ENCODE data around the gene ZCCHC10. TPM values are rescaled to one million over a fixed set of nuclear protein-coding genes. Genes with fewer than 3 reads are reported as not detected.

Gene ZCCHC10
- total RNA-seq, 1 donor from 2014 or later: 8.2 TPM

DNA sequence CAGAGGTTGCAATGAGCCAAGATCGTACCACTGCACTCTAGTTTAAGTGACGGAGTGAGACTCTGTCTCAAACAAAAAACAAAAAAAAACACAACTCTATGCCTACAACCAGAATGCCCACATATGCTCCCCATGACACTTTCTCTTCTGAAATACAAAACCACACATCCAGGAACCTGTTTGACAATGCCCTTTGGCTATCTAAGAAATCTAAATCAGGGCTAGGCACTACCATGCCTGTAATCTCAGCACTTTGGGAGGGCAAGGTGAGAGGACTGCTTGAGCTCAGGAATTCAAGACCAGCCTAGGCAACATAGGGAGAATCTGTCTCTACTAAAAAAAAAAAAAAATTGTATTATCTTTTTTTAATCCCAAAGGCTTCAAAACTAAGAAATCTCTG is 73.5 kb downstream of the ZCCHC10 start:
- no peak overlapping the region for H3K4me3 ChIP-seq (ENCODE audit: low read depth, low read length)
- peaks cover 15% of the 10 kb centered on the region for H3K36me3 ChIP-seq (ENCODE audit: control insufficient read depth, insufficient read depth, low read length)
- no peak for TF ChIP-seq CTCF (IDR thresholded peaks at IDR 0.05; ENCODE audit: insufficient read depth, low read length, severe bottlenecking)
- DNase-seq (ENCODE audit: low read depth) (no peak), FAIRE-seq (no peak)
- no peaks in the 10 kb centered on the region for H3K27me3 ChIP-seq (ENCODE audit: control insufficient read depth, insufficient read depth, low read length)

DNA sequence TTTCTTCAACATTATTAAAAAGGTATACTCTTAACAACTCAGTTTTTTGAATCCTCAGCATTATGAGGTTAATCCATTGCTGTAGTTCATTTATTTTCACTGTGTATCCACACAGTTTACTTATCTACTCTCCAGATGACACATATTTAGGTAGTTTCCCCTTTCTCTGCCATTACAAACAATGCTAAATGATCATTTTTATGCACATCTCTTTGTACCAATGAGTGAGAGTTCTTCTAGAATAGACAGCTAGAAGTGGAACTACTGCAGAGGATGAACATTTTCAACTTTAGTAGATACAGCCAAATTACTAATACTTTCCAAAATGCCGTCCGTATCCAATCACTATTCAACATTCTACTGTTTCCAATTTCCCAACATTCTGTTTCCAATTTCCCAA is 74.5 kb downstream of the ZCCHC10 start:
- H3K36me3 ChIP-seq (ENCODE audit: control insufficient read depth, insufficient read depth, low read length): peaks cover 13% of the 10 kb centered on the region
- no peak overlapping the region for H3K4me3 ChIP-seq (ENCODE audit: low read depth, low read length)
- DNase-seq (ENCODE audit: low read depth) (no peak), FAIRE-seq (no peak)
- no peaks in the 10 kb centered on the region for H3K27me3 ChIP-seq (ENCODE audit: control insufficient read depth, insufficient read depth, low read length)
- TF ChIP-seq CTCF (IDR thresholded peaks at IDR 0.05; ENCODE audit: insufficient read depth, low read length, severe bottlenecking): no peak

DNA sequence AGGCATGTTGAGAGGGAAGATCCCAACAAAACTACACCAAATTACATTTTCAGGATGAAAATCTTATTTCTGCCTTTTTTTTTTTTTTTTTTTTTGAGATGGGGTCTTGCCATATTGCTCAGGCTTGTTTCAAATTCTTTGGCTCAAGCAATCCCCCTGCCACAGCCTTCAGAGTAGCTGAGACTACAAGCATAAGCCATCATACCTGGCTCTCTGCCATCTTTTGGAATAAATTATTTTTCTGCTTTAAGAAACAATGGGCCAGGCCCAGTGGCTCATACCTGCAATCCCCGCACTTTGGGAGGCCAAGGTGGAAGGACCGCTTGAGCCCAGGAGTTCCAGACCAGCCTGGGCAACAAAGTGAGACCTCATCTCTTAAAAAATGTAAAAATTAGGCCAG is 77.2 kb downstream of the ZCCHC10 start:
- DNase-seq (ENCODE audit: low read depth) (no peak), FAIRE-seq (no peak)
- no peak for TF ChIP-seq CTCF (IDR thresholded peaks at IDR 0.05; ENCODE audit: insufficient read depth, low read length, severe bottlenecking)
- Histone ChIP-seq H3K27me3 (ENCODE audit: control insufficient read depth, insufficient read depth, low read length) (no peaks in the 10 kb centered on the region), H3K36me3 (ENCODE audit: control insufficient read depth, insufficient read depth, low read length) (peaks cover 4% of the 10 kb centered on the region), H3K4me3 (ENCODE audit: low read depth, low read length) (no peak overlapping the region)

- peaks cover under 1% of the 10 kb centered on the region for H3K36me3 ChIP-seq (ENCODE audit: control insufficient read depth, insufficient read depth, low read length)
- DNase-seq (ENCODE audit: low read depth) (no peak), FAIRE-seq (no peak)
- H3K4me3 ChIP-seq (ENCODE audit: low read depth, low read length): no peak overlapping the region
- H3K27me3 ChIP-seq (ENCODE audit: control insufficient read depth, insufficient read depth, low read length): no peaks in the 10 kb centered on the region
- no peak for TF ChIP-seq CTCF (IDR thresholded peaks at IDR 0.05; ENCODE audit: insufficient read depth, low read length, severe bottlenecking)
Observed at GRCh38 chr5:132947671-132948070, 78.7 kb downstream of the ZCCHC10 start.

Other genes with a start within 250 kb of the ZCCHC10 start
- gene SEPTIN8, start 249.3 kb downstream of the ZCCHC10 start, total RNA-seq: 22.6 and 27.4 TPM in 2 replicates
- not detected in 2 replicates for gene SOWAHA, start 213.2 kb downstream of the ZCCHC10 start, total RNA-seq
- 0.79 and 1.4 TPM in 2 replicates for gene SHROOM1, start 195.9 kb downstream of the ZCCHC10 start, total RNA-seq
- under 0.01 and 0.26 TPM in 2 replicates for gene GDF9, start 160.1 kb downstream of the ZCCHC10 start, total RNA-seq
- 78.2 and 127 TPM in 2 replicates for gene UQCRQ, start 159.9 kb downstream of the ZCCHC10 start, total RNA-seq
- gene LEAP2, start 152.9 kb downstream of the ZCCHC10 start, total RNA-seq: 0.13 and 0.53 TPM in 2 replicates
- gene AFF4, start 62.9 kb downstream of the ZCCHC10 start, total RNA-seq: 25.8 and 39.0 TPM in 2 replicates
- gene HSPA4, start 25.5 kb upstream of the ZCCHC10 start, total RNA-seq: 122 and 142 TPM in 2 replicates

Data from bronchial epithelial cell (primary cell).